ENCODE data around the gene RSRC1. TPM values are rescaled to one million over a fixed set of nuclear protein-coding genes. Genes with fewer than 3 reads are reported as not detected.

RSRC1 gene
- total and polyA plus RNA-seq, 2 of the 13 experiments (the other 11 are each of a cell fraction or from before 2014, with no cell fraction given), result 4.9 to 63.0 TPM

DNA sequence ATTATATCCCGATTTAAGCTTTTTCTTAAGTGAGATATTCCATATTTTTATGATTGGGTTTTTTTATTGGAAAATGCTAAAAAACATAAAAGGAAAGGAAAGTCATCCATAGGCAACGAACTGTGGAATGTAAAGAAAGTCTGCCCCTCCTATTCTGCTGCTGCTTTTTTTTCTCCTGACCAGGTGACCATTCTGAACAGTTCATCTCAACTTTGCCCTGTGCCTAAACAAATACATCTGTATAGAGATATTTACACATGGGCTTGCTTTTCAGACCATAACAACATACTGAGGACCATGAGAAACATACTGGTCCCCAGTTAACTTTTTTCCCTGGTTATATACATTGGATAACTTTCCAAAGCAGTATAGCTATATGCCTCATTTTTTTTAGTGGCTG, 442.2 kb downstream of the RSRC1 start (continued):
- TF ChIP-seq ZFP91 (CRISPR knock-in tag; IDR thresholded peaks at IDR 0.05; ENCODE audit: borderline replicate concordance), result no peak
- peak; percentile 22; the same call in 1 of the 2 replicates for TF ChIP-seq KDM6A (CRISPR knock-in tag; IDR thresholded peaks at IDR 0.05; ENCODE audit: low read depth)
- no peak for TF ChIP-seq CBX1 (IDR thresholded peaks at IDR 0.05; ENCODE audit: low read depth)
- TF ChIP-seq, protein P1, sequence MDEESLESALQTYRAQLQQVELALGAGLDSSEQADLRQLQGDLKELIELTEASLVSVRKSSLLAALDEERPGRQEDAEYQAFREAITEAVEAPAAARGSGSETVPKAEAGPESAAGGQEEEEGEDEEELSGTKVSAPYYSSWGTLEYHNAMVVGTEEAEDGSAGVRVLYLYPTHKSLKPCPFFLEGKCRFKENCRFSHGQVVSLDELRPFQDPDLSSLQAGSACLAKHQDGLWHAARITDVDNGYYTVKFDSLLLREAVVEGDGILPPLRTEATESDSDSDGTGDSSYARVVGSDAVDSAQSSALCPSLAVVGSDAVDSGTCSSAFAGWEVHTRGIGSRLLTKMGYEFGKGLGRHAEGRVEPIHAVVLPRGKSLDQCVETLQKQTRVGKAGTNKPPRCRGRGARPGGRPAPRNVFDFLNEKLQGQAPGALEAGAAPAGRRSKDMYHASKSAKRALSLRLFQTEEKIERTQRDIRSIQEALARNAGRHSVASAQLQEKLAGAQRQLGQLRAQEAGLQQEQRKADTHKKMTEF (CRISPR knock-in tag; IDR thresholded peaks at IDR 0.05), result no peak
- no peak for TF ChIP-seq KAT2B (IDR thresholded peaks at IDR 0.05; ENCODE audit: borderline replicate concordance, low read depth, low read length)
- TF ChIP-seq FOXP4 (CRISPR knock-in tag; IDR thresholded peaks at IDR 0.05), result peak; percentile 67; the same call in 1 of the 2 replicates
- TF ChIP-seq, protein P2, sequence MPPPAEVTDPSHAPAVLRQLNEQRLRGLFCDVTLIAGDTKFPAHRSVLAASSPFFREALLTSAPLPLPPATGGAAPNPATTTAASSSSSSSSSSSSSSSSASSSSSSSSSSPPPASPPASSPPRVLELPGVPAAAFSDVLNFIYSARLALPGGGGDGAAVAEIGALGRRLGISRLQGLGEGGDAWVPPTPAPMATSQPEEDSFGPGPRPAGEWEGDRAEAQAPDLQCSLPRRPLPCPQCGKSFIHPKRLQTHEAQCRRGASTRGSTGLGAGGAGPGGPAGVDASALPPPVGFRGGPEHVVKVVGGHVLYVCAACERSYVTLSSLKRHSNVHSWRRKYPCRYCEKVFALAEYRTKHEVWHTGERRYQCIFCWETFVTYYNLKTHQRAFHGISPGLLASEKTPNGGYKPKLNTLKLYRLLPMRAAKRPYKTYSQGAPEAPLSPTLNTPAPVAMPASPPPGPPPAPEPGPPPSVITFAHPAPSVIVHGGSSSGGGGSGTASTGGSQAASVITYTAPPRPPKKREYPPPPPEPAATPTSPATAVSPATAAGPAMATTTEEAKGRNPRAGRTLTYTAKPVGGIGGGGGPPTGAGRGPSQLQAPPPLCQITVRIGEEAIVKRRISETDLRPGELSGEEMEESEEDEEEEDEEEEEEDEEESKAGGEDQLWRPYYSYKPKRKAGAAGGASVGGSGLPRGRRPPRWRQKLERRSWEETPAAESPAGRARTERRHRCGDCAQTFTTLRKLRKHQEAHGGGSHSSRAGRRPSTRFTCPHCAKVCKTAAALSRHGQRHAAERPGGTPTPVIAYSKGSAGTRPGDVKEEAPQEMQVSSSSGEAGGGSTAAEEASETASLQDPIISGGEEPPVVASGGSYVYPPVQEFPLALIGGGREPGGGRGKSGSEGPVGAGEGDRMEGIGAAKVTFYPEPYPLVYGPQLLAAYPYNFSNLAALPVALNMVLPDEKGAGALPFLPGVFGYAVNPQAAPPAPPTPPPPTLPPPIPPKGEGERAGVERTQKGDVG (CRISPR knock-in tag; IDR thresholded peaks at IDR 0.05; ENCODE audit: borderline replicate concordance), result no peak
- TF ChIP-seq, protein P3, sequence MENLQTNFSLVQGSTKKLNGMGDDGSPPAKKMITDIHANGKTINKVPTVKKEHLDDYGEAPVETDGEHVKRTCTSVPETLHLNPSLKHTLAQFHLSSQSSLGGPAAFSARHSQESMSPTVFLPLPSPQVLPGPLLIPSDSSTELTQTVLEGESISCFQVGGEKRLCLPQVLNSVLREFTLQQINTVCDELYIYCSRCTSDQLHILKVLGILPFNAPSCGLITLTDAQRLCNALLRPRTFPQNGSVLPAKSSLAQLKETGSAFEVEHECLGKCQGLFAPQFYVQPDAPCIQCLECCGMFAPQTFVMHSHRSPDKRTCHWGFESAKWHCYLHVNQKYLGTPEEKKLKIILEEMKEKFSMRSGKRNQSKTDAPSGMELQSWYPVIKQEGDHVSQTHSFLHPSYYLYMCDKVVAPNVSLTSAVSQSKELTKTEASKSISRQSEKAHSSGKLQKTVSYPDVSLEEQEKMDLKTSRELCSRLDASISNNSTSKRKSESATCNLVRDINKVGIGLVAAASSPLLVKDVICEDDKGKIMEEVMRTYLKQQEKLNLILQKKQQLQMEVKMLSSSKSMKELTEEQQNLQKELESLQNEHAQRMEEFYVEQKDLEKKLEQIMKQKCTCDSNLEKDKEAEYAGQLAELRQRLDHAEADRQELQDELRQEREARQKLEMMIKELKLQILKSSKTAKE (CRISPR knock-in tag; IDR thresholded peaks at IDR 0.05; ENCODE audit: borderline replicate concordance), result no peak
- TF ChIP-seq SNRNP70 (IDR thresholded peaks at IDR 0.05; ENCODE audit: low read depth, low read length), result no peak
- TF ChIP-seq RBFOX2 (IDR thresholded peaks at IDR 0.05; ENCODE audit: low read depth, low read length), result no peak
- TF ChIP-seq BRD4 (CRISPR knock-in tag; IDR thresholded peaks at IDR 0.05), result no peak
- no peak for TF ChIP-seq KLF15 (CRISPR knock-in tag; IDR thresholded peaks at IDR 0.05; ENCODE audit: borderline replicate concordance)
- TF ChIP-seq NFYC (CRISPR knock-in tag; IDR thresholded peaks at IDR 0.05), result no peak
- TF ChIP-seq PHF5A (CRISPR knock-in tag; IDR thresholded peaks at IDR 0.05; ENCODE audit: low read depth, unreplicated experiment), result peak; percentile 45
- TF ChIP-seq, protein P4, sequence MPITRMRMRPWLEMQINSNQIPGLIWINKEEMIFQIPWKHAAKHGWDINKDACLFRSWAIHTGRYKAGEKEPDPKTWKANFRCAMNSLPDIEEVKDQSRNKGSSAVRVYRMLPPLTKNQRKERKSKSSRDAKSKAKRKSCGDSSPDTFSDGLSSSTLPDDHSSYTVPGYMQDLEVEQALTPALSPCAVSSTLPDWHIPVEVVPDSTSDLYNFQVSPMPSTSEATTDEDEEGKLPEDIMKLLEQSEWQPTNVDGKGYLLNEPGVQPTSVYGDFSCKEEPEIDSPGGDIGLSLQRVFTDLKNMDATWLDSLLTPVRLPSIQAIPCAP (CRISPR knock-in tag; IDR thresholded peaks at IDR 0.05; ENCODE audit: low read depth), result no peak
- peak in 1 of 2 experiments; percentile 35; a peak in 1 of 4 replicates for TF ChIP-seq EP300 (IDR thresholded peaks at IDR 0.05; ENCODE audit: low read depth in 2 of 2, low read length in 2 of 2)
- no peak for TF ChIP-seq EP300 (CRISPR knock-in tag; IDR thresholded peaks at IDR 0.05; ENCODE audit: borderline replicate concordance)
- no peak for TF ChIP-seq PLRG1 (conservative IDR thresholded peaks at IDR 0.05)
- peak; percentile 27 for TF ChIP-seq ASH2L (IDR thresholded peaks at IDR 0.05; ENCODE audit: insufficient read length, low read depth, low read length)

All from HepG2 (cell line).